ENCODE data around the gene CPAMD8. TPM values are rescaled to one million over a fixed set of nuclear protein-coding genes. Genes with fewer than 3 reads are reported as not detected.

Gene CPAMD8
- total and polyA plus RNA-seq, 2 donors (not counting 1 experiment from before 2014, with no cell fraction given) = 1.1 to 2.7 TPM

GRCh38 chr19:16977306-16977705 lies 49.3 kb downstream of the CPAMD8 start:
- WGBS (ENCODE audit: insufficient coverage) = 98% methylated on average over 14 of the region's 15 CpGs

GRCh38 chr19:16976446-16976845 lies 50.2 kb downstream of the CPAMD8 start:
- CTCF ChIA-PET = no interaction called here
- peaks cover 26% of the 10 kb centered on the region for H3K27me3 Mint-ChIP-seq
- ATAC-seq (ENCODE audit: low read depth) = no peak
- H3K4me3 ChIP-seq (ENCODE audit: control extremely low read depth in 1 of 5, extremely low read depth in 1 of 5, insufficient read depth in 1 of 5, low read depth in 2 of 5, low read length in 4 of 5) = no peak overlapping the region
- no peaks in the 10 kb centered on the region for H4K20me1 ChIP-seq (ENCODE audit: control insufficient read depth, insufficient read depth, low read length, poor library complexity, severe bottlenecking)
- H2AFZ ChIP-seq (ENCODE audit: insufficient read depth, low read depth, low read length, poor library complexity, severe bottlenecking) = no peak overlapping the region
- H3K4me1 ChIP-seq (ENCODE audit: control insufficient read depth in 2 of 2, insufficient read depth in 2 of 2, low read length in 2 of 2) = no peaks in the 10 kb centered on the region
- H3K27ac Mint-ChIP-seq = no peak overlapping the region
- no peaks in the 10 kb centered on the region for H3K36me3 ChIP-seq (replicated peaks in 1 of 2; ENCODE audit: control extremely low read depth in 1 of 2, control insufficient read depth in 1 of 2, extremely low read depth in 1 of 2, insufficient read depth in 2 of 2, low read length in 1 of 2)
- WGBS (ENCODE audit: insufficient coverage) = 94% methylated on average over 5 of the region's 5 CpGs
- peaks cover 12% of the 10 kb centered on the region for H3K9me3 Mint-ChIP-seq (ENCODE audit: insufficient read depth)
- no peak for DNase-seq
- intact Hi-C loops (cut with micrococcal nuclease) = no loop called here
- H3K4me2 ChIP-seq (replicated peaks; ENCODE audit: low read depth, low read length, poor library complexity, severe bottlenecking) = no peak overlapping the region
- no peaks in the 10 kb centered on the region for H3K4me1 Mint-ChIP-seq
- H3K27ac ChIP-seq (ENCODE audit: low read length in 2 of 2) = no peak overlapping the region
- POLR2A ChIA-PET = no interaction called here
- H3K79me2 ChIP-seq (ENCODE audit: control insufficient read depth, insufficient read depth, low read length) = no peaks in the 10 kb centered on the region
- no peak overlapping the region for H3K4me3 Mint-ChIP-seq
- H3K9ac ChIP-seq (ENCODE audit: low read length) = no peak overlapping the region
- TF ChIP-seq, protein P1, sequence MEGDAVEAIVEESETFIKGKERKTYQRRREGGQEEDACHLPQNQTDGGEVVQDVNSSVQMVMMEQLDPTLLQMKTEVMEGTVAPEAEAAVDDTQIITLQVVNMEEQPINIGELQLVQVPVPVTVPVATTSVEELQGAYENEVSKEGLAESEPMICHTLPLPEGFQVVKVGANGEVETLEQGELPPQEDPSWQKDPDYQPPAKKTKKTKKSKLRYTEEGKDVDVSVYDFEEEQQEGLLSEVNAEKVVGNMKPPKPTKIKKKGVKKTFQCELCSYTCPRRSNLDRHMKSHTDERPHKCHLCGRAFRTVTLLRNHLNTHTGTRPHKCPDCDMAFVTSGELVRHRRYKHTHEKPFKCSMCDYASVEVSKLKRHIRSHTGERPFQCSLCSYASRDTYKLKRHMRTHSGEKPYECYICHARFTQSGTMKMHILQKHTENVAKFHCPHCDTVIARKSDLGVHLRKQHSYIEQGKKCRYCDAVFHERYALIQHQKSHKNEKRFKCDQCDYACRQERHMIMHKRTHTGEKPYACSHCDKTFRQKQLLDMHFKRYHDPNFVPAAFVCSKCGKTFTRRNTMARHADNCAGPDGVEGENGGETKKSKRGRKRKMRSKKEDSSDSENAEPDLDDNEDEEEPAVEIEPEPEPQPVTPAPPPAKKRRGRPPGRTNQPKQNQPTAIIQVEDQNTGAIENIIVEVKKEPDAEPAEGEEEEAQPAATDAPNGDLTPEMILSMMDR (IDR thresholded peaks at IDR 0.05) = no peak
- TF ChIP-seq EZH2 (IDR thresholded peaks at IDR 0.05; ENCODE audit: borderline replicate concordance, insufficient read depth, low read depth, low read length, poor library complexity, severe bottlenecking) = no peak
- peaks cover 0 to 5% (median 1%) of the 10 kb centered on the region in 4 experiments for H3K27me3 ChIP-seq (replicated peaks in 1 of 4; ENCODE audit: control extremely low read depth in 1 of 4, control insufficient read depth in 3 of 4, insufficient read depth in 4 of 4, low read length in 3 of 4)
- H3K9me3 ChIP-seq (ENCODE audit: control extremely low read depth in 1 of 3, control insufficient read depth in 2 of 3, insufficient read depth in 1 of 3, low read length in 2 of 3) = peaks cover 0 to 10% (median 0%) of the 10 kb centered on the region in 3 donors

More at GRCh38 chr19:16977306-16977705, 49.3 kb downstream of the CPAMD8 start:
- intact Hi-C loops (cut with micrococcal nuclease) = no loop called here
- no peaks in the 10 kb centered on the region for H3K36me3 ChIP-seq (replicated peaks in 1 of 2; ENCODE audit: control extremely low read depth in 1 of 2, control insufficient read depth in 1 of 2, extremely low read depth in 1 of 2, insufficient read depth in 2 of 2, low read length in 1 of 2)
- H4K20me1 ChIP-seq (ENCODE audit: control insufficient read depth, insufficient read depth, low read length, poor library complexity, severe bottlenecking) = no peaks in the 10 kb centered on the region
- H3K27ac ChIP-seq (ENCODE audit: low read length in 2 of 2) = no peak overlapping the region
- no peak for ATAC-seq (ENCODE audit: low read depth)
- no peak overlapping the region for H2AFZ ChIP-seq (ENCODE audit: insufficient read depth, low read depth, low read length, poor library complexity, severe bottlenecking)
- ChIA-PET CTCF (no interaction called here), POLR2A (no interaction called here)
- Mint-ChIP-seq H3K4me3 (no peak overlapping the region), H3K27ac (no peak overlapping the region), H3K27me3 (peaks cover 26% of the 10 kb centered on the region), H3K4me1 (no peaks in the 10 kb centered on the region), H3K9me3 (ENCODE audit: insufficient read depth) (peaks cover 12% of the 10 kb centered on the region)
- H3K4me3 ChIP-seq (ENCODE audit: control extremely low read depth in 1 of 5, extremely low read depth in 1 of 5, insufficient read depth in 1 of 5, low read depth in 2 of 5, low read length in 4 of 5) = no peak overlapping the region
- DNase-seq = no peak
- peaks cover 0 to 8% (median 4%) of the 10 kb centered on the region in 4 experiments for H3K27me3 ChIP-seq (replicated peaks in 1 of 4; ENCODE audit: control extremely low read depth in 1 of 4, control insufficient read depth in 3 of 4, insufficient read depth in 4 of 4, low read length in 3 of 4)
- no peak overlapping the region for H3K9ac ChIP-seq (ENCODE audit: low read length)
- peaks cover 0 to 10% (median 0%) of the 10 kb centered on the region in 3 donors for H3K9me3 ChIP-seq (ENCODE audit: control extremely low read depth in 1 of 3, control insufficient read depth in 2 of 3, insufficient read depth in 1 of 3, low read length in 2 of 3)
- TF ChIP-seq, protein P1 (IDR thresholded peaks at IDR 0.05) = no peak
- no peak for TF ChIP-seq EZH2 (IDR thresholded peaks at IDR 0.05; ENCODE audit: borderline replicate concordance, insufficient read depth, low read depth, low read length, poor library complexity, severe bottlenecking)
- no peak overlapping the region for H3K4me2 ChIP-seq (replicated peaks; ENCODE audit: low read depth, low read length, poor library complexity, severe bottlenecking)
- H3K4me1 ChIP-seq (ENCODE audit: control insufficient read depth in 2 of 2, insufficient read depth in 2 of 2, low read length in 2 of 2) = no peaks in the 10 kb centered on the region
- H3K79me2 ChIP-seq (ENCODE audit: control insufficient read depth, insufficient read depth, low read length) = no peaks in the 10 kb centered on the region
